K562 (cell line): Measurements from ENCODE around the gene CHST2. TPM values are rescaled to one million over a fixed set of nuclear protein-coding genes. Genes with fewer than 3 reads are reported as not detected.

ENCODE experiments used
- ATAC-seq: fragments of 200-7000 bp; cut with Tn5 transposase; 3 replicates; pipeline ENCODE4 v1.9.1; 2020; ENCODE audit warnings: moderate library complexity
- BruUV-seq: library from RNA; stranded (reverse); fragments of 400-500 nt; replicated peaks from 2 replicates; lab custom pipeline; 2021; lab: Mats Ljungman, UMichigan
- CTCF ChIA-PET: fragments of 300-600 bp; formaldehyde crosslinking; extraction: SDS; loops from one replicate; lab custom pipeline; 2021; ENCODE audit warnings: low intra/inter-chr PET ratio; lab: Yijun Ruan, JAX
- POLR2A ChIA-PET: fragments of 300-600, 350-650 bp; sonication (Branson Sonifier 250); formaldehyde crosslinking; extraction: SDS; loops from one replicate; lab custom pipeline; 2021; ENCODE audit warnings: antibody characterized with exemption, inconsistent platforms; lab: Yijun Ruan, JAX
- DNase-seq, 4 experiments: peaks; one replicate each; pipeline versions ENCODE4 v3.0.0 to v3.0.0-alpha.2; 2011 to 2018; ENCODE audit warnings: low spot score in 3 of 4, mixed read lengths in 3 of 4; ENCODE audit errors: extremely low read depth in 1 of 4
- FAIRE-seq: peaks from 2 replicates; lab custom pipeline; 2011; peaks lifted over from hg19 to GRCh38; lab: Jason Lieb, UNC
- H2AFZ ChIP-seq: 2 replicates; pipeline ENCODE4 v1.6.0; 2011; ENCODE audit warnings: low read depth, low read length, control low read depth, inconsistent platforms
- H3K27ac ChIP-seq: fragments of 200-600 bp; 3 replicates; pipeline ENCODE4 v1.8.0; 2011; ENCODE audit warnings: low read depth, mild to moderate bottlenecking, control low read depth, inconsistent platforms, low read length, moderate library complexity, mixed read lengths; ENCODE audit errors: extremely low read depth
- H3K27me3 ChIP-seq, 2 experiments: fragments of 300-600 bp in 1 of 2; 2 replicates in 1 of 2; 3 replicates in 1 of 2; pipeline versions ENCODE4 v1.6.0 to v1.8.0; 2011; ENCODE audit warnings: inconsistent platforms in 2 of 2, low read length in 2 of 2, mild to moderate bottlenecking in 1 of 2, mixed read lengths in 1 of 2, moderate library complexity in 1 of 2; ENCODE audit not compliant: control insufficient read depth in 2 of 2, insufficient read depth in 2 of 2
- H3K36me3 ChIP-seq: fragments of 300-600 bp; 3 replicates; pipeline ENCODE4 v1.8.0; 2011; ENCODE audit warnings: mild to moderate bottlenecking, low read length, inconsistent platforms; ENCODE audit not compliant: control insufficient read depth, insufficient read depth
- H3K4me1 ChIP-seq, 2 experiments: fragments of 200-600 bp in 1 of 2; replicated peaks in 1 of 2; 2 replicates in 1 of 2; 3 replicates in 1 of 2; pipeline versions ENCODE4 v1.5.1 to v1.8.0; 2011; ENCODE audit warnings: inconsistent platforms in 2 of 2, low read length in 2 of 2, mild to moderate bottlenecking in 1 of 2, mixed read lengths in 1 of 2, moderate library complexity in 1 of 2; ENCODE audit not compliant: control insufficient read depth in 2 of 2, insufficient read depth in 2 of 2
- H3K4me2 ChIP-seq: 2 replicates; pipeline ENCODE4 v1.6.1; 2011; ENCODE audit warnings: low read length, control low read depth, inconsistent platforms, mixed read lengths; ENCODE audit not compliant: insufficient read depth
- H3K4me3 ChIP-seq: fragments of 200-600 bp; sonication (generic), shearing (Covaris generic); 2 replicates; pipeline ENCODE4 v1.5.1; 2016; ENCODE audit warnings: control low read depth, inconsistent platforms
- H3K79me2 ChIP-seq: fragments of 200-600 bp; 3 replicates; pipeline ENCODE4 v1.8.0; 2011; ENCODE audit warnings: low read length, inconsistent platforms; ENCODE audit not compliant: control insufficient read depth, insufficient read depth
- H3K9ac ChIP-seq, 2 experiments: 2 replicates each; pipeline versions ENCODE4 v1.6.0 to v1.6.1; 2011; ENCODE audit warnings: low read depth in 2 of 2, low read length in 2 of 2, control low read depth in 1 of 2, inconsistent platforms in 1 of 2, mild to moderate bottlenecking in 1 of 2, mixed read lengths in 1 of 2; ENCODE audit not compliant: insufficient read depth in 1 of 2
- H3K9me1 ChIP-seq: one replicate; pipeline ENCODE4 v1.6.0; 2011; ENCODE audit warnings: inconsistent platforms, mild to moderate bottlenecking, low read length, moderate library complexity; ENCODE audit not compliant: control insufficient read depth, insufficient read depth
- H3K9me3 ChIP-seq: replicated peaks from 2 replicates; pipeline ENCODE4 v1.5.1; 2011; ENCODE audit warnings: low read depth, low read length, inconsistent platforms; ENCODE audit not compliant: control insufficient read depth, insufficient read depth
- H4K20me1 ChIP-seq: replicated peaks from 2 replicates; pipeline ENCODE4 v1.6.1; 2011; ENCODE audit warnings: low read length, inconsistent platforms, mixed read lengths; ENCODE audit not compliant: control insufficient read depth, insufficient read depth
- CBX5 ChIP-seq: IDR thresholded peaks from 2 replicates; pipeline ENCODE4 v1.6.1; 2014; ENCODE audit warnings: low read depth, borderline replicate concordance
- KDM1A ChIP-seq, 2 experiments: fragments of 450-650 bp; IDR thresholded peaks; 2 replicates each; pipeline ENCODE4 v1.6.1; 2016; ENCODE audit warnings: mild to moderate bottlenecking in 2 of 2
- POLR2AphosphoS2 ChIP-seq: IDR thresholded peaks from 2 replicates; pipeline ENCODE4 v1.6.1; 2012; ENCODE audit warnings: low read length, improper control_type of control experiment
- WGBS: fragments of 100-300 bp; shearing (Covaris generic); methylation state at CpG from one replicate; pipeline ENCODE4 v1.1.6; 2016; ENCODE audit warnings: low coverage, mixed read lengths; ENCODE audit not compliant: insufficient coverage; ENCODE audit errors: missing lambda C conversion rate; 5-methylcytosine and 5-hydroxymethylcytosine counted together
- in situ Hi-C: fragments of 300-500 bp; cut with MboI; formaldehyde crosslinking; loops from 4 replicates; pipeline ENCODE4 v1.15.0; 2018; ENCODE audit warnings: inconsistent platforms, mixed read lengths
- intact Hi-C: fragments of 100-400 bp; cut with micrococcal nuclease; formaldehyde crosslinking; loops from 2 replicates; pipeline ENCODE4 v1.14.2; 2022
- polyA plus RNA-seq, 8 experiments: library from polyadenylated mRNA; depleted of rRNA in 4 of 8; stranded (reverse) in 5 of 8; unstranded in 3 of 8; fragments of >200 nt; fragmentation: Nextera tagmentation in 2 of 8; fragmentation: Illumina TruSeq in 1 of 8; extraction: Ambion mirVana in 2 of 8; extraction: Trizol in 1 of 8; gene quantifications; 2 replicates each; pipeline versions ENCODE4 v1.2.1 to v1.2.3, GENCODE V29; 2011 to 2014; ENCODE audit warnings: inconsistent platforms in 1 of 8, missing spikeins in 1 of 8
- total RNA-seq, 7 experiments: library from RNA; depleted of rRNA in 6 of 7; stranded (reverse); fragments of >200 nt in 6 of 7; fragmentation: Illumina TruSeq in 2 of 7; extraction: Trizol in 2 of 7; gene quantifications; 2 replicates each; pipeline versions ENCODE4 v1.2.1 to v1.2.3, GENCODE V29; 2011 to 2021; ENCODE audit warnings: low replicate concordance in 1 of 7

The CHST2 gene
- total and polyA plus RNA-seq, 9 of the 15 experiments (the other 6 are each of a cell fraction or from before 2014, with no cell fraction given): 3.4 to 60.3 (median 13.9) TPM

DNA sequence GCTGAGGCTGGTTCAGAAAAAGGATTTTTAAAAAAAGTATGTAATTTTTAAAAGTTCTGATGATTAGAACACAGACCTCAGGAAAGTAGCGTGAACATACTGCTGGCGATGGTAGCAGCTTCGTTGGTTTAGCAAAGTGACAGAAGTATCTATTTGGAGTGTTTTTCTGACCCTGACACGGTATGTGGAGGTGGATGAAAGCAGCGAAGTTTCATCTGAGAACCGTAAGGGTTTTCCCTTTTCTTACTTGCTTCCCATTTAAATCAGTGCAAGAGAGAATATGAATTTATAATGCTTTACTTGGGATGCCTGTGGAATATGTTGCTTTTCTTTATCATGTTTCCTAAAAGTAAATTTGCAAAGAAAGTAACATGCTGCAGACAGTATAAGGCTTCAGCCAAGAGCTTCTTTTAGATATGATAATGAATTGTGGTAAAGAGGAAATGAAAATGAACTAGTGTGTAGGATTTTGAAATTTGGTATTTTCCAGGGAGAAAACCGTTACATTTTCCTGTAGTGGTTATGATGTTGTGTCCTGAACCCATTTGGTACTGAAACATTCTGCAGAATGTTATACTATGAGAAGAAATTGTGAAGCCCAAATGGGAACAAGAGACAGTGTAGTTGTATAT, 3.9 kb downstream of the CHST2 start:
- POLR2A ChIA-PET: interaction anchor here (0.6 to 1.5 kb wide), 6 partner anchors 10 to 556 kb away, joined by 3 to 6 read pairs (median 4); no protein-coding TSS in a partner anchor
- FAIRE-seq: peak; percentile 15
- DNase-seq: no peak
- CTCF ChIA-PET: no interaction called here
- no peak for TF ChIP-seq CBX5
- TF ChIP-seq POLR2AphosphoS2: peak; percentile 69; the same call in 1 of the 2 replicates
- 0 out of 4 replicates have a peak, but pooled peaks of 1 of the 2 experiments have one; percentile 1 for TF ChIP-seq KDM1A (IDR thresholded peaks at IDR 0.05)
- H4K20me1 ChIP-seq: 0 out of 2 replicates have a peak, but pooled peaks cover 4% of the 10 kb centered on the region
- H3K4me1 ChIP-seq: peaks cover 34 to 35% of the 10 kb centered on the region in 2 experiments; a peak in 4 of 5 replicates
- in situ Hi-C loops (no loop called here), intact Hi-C loops (loop anchor here (5.0 kb wide), 2 partner anchors 59 to 224 kb away; no protein-coding TSS in a partner anchor)
- H3K27me3 ChIP-seq: no peaks in the 10 kb centered on the region
- peak overlapping the region; percentile 74 for H3K4me2 ChIP-seq
- H3K4me3 ChIP-seq: peak overlapping the region; percentile 17
- H3K27ac ChIP-seq: peak overlapping the region; percentile 40; the same call in 1 of the 3 replicates
- H3K9ac ChIP-seq: peak overlapping the region in 1 of 2 experiments; percentile 63; a peak in 2 of 4 replicates
- no TSS peak for BruUV-seq
- peaks cover 7% of the 10 kb centered on the region for H3K9me3 ChIP-seq
- no peak overlapping the region for H2AFZ ChIP-seq
- no peak for ATAC-seq
- peaks cover 22% of the 10 kb centered on the region; the same call in 2 of the 3 replicates for H3K36me3 ChIP-seq
- WGBS: 15% methylated on average over 7 of the region's 7 CpGs
- H3K79me2 ChIP-seq: peaks cover 80% of the 10 kb centered on the region
- no peaks in the 10 kb centered on the region for H3K9me1 ChIP-seq
